ENCODE data around the gene MITF. TPM values are rescaled to one million over a fixed set of nuclear protein-coding genes. Genes with fewer than 3 reads are reported as not detected.

MITF gene
- polyA plus RNA-seq, 4 donors, result 0.22 to 2.2 (median 1.6) TPM

- H3K36me3 ChIP-seq (ENCODE audit: control insufficient read depth in 3 of 3, insufficient read depth in 2 of 3, low read depth in 1 of 3, low read length in 3 of 3), result no peaks in the 10 kb centered on the region
- H3K4me1 ChIP-seq (ENCODE audit: control insufficient read depth in 3 of 3, insufficient read depth in 2 of 3, low read depth in 1 of 3, low read length in 2 of 3), result no peaks in the 10 kb centered on the region
- H3K27me3 ChIP-seq (ENCODE audit: control insufficient read depth in 3 of 3, insufficient read depth in 3 of 3, low read length in 3 of 3), result no peaks in the 10 kb centered on the region
- DNase-seq, result no peak
- H3K4me3 ChIP-seq (ENCODE audit: low read depth in 1 of 3, low read length in 3 of 3), result no peak overlapping the region
- H3K27ac ChIP-seq (ENCODE audit: low read depth in 1 of 3, low read length in 2 of 3), result no peak overlapping the region
- no peaks in the 10 kb centered on the region for H3K9me3 ChIP-seq (ENCODE audit: control insufficient read depth in 2 of 2, insufficient read depth in 1 of 2, low read depth in 1 of 2, low read length in 1 of 2)
- no peak for FAIRE-seq
- 81 to 91% (median 84%) methylated on average over 6 of the region's 6 CpGs for WGBS, 3 donors
These were observed 227.9 kb downstream of the MITF start for GRCh38 chr3:69967156-69967555.

- WGBS, 3 donors, result 86 to 91% (median 89%) methylated on average over 5 of the region's 5 CpGs
- peaks cover 0 to 2% (median 0%) of the 10 kb centered on the region in 3 donors for H3K27me3 ChIP-seq (ENCODE audit: control insufficient read depth in 3 of 3, insufficient read depth in 3 of 3, low read length in 3 of 3)
- no peak overlapping the region for H3K4me3 ChIP-seq (ENCODE audit: low read depth in 1 of 3, low read length in 3 of 3)
- FAIRE-seq, result no peak
- no peaks in the 10 kb centered on the region for H3K36me3 ChIP-seq (ENCODE audit: control insufficient read depth in 3 of 3, insufficient read depth in 2 of 3, low read depth in 1 of 3, low read length in 3 of 3)
- H3K27ac ChIP-seq (ENCODE audit: low read depth in 1 of 3, low read length in 2 of 3), result no peak overlapping the region
- DNase-seq, result no peak
- H3K9me3 ChIP-seq (ENCODE audit: control insufficient read depth in 2 of 2, insufficient read depth in 1 of 2, low read depth in 1 of 2, low read length in 1 of 2), result no peaks in the 10 kb centered on the region
- no peaks in the 10 kb centered on the region for H3K4me1 ChIP-seq (ENCODE audit: control insufficient read depth in 3 of 3, insufficient read depth in 2 of 3, low read depth in 1 of 3, low read length in 2 of 3)
These were observed 231.6 kb downstream of the MITF start for GRCh38 chr3:69970827-69971226.

GRCh38 chr3:69972672-69973071, 233.4 kb downstream of the MITF start:
- Histone ChIP-seq H3K27me3 (ENCODE audit: control insufficient read depth in 3 of 3, insufficient read depth in 3 of 3, low read length in 3 of 3) (peaks cover 0 to 2% (median 0%) of the 10 kb centered on the region in 3 donors), H3K4me1 (ENCODE audit: control insufficient read depth in 3 of 3, insufficient read depth in 2 of 3, low read depth in 1 of 3, low read length in 2 of 3) (no peaks in the 10 kb centered on the region), H3K9me3 (ENCODE audit: control insufficient read depth in 2 of 2, insufficient read depth in 1 of 2, low read depth in 1 of 2, low read length in 1 of 2) (peaks cover 0 to 3% of the 10 kb centered on the region in 2 donors), H3K4me3 (ENCODE audit: low read depth in 1 of 3, low read length in 3 of 3) (no peak overlapping the region), H3K36me3 (ENCODE audit: control insufficient read depth in 3 of 3, insufficient read depth in 2 of 3, low read depth in 1 of 3, low read length in 3 of 3) (no peaks in the 10 kb centered on the region), H3K27ac (ENCODE audit: low read depth in 1 of 3, low read length in 2 of 3) (no peak overlapping the region)
- no peak for DNase-seq
- WGBS, 3 donors, result 84 to 93% (median 91%) methylated on average over 4 of the region's 4 CpGs
- no peak for FAIRE-seq

- DNase-seq, result no peak
- Histone ChIP-seq H3K4me3 (ENCODE audit: low read depth in 1 of 3, low read length in 3 of 3) (no peak overlapping the region), H3K9me3 (ENCODE audit: control insufficient read depth in 2 of 2, insufficient read depth in 1 of 2, low read depth in 1 of 2, low read length in 1 of 2) (peaks cover 0 to 24% of the 10 kb centered on the region in 2 donors), H3K27me3 (ENCODE audit: control insufficient read depth in 3 of 3, insufficient read depth in 3 of 3, low read length in 3 of 3) (peaks cover 0 to 2% (median 0%) of the 10 kb centered on the region in 3 donors), H3K27ac (ENCODE audit: low read depth in 1 of 3, low read length in 2 of 3) (no peak overlapping the region), H3K4me1 (ENCODE audit: control insufficient read depth in 3 of 3, insufficient read depth in 2 of 3, low read depth in 1 of 3, low read length in 2 of 3) (no peaks in the 10 kb centered on the region), H3K36me3 (ENCODE audit: control insufficient read depth in 3 of 3, insufficient read depth in 2 of 3, low read depth in 1 of 3, low read length in 3 of 3) (no peaks in the 10 kb centered on the region)
- FAIRE-seq, result no peak
- 32 to 70% (median 50%) methylated on average over 2 of the region's 2 CpGs for WGBS, 3 donors
These were observed 236.8 kb downstream of the MITF start for GRCh38 chr3:69976021-69976420.

- H3K27me3 ChIP-seq (ENCODE audit: control insufficient read depth in 3 of 3, insufficient read depth in 3 of 3, low read length in 3 of 3), result no peaks in the 10 kb centered on the region
- H3K27ac ChIP-seq (ENCODE audit: low read depth in 1 of 3, low read length in 2 of 3), result no peak overlapping the region
- FAIRE-seq, result no peak
- WGBS, 3 donors, result 80 to 91% (median 81%) methylated on average over 5 of the region's 5 CpGs
- no peaks in the 10 kb centered on the region for H3K36me3 ChIP-seq (ENCODE audit: control insufficient read depth in 3 of 3, insufficient read depth in 2 of 3, low read depth in 1 of 3, low read length in 3 of 3)
- H3K4me3 ChIP-seq (ENCODE audit: low read depth in 1 of 3, low read length in 3 of 3), result no peak overlapping the region
- no peak for DNase-seq
- no peaks in the 10 kb centered on the region for H3K4me1 ChIP-seq (ENCODE audit: control insufficient read depth in 3 of 3, insufficient read depth in 2 of 3, low read depth in 1 of 3, low read length in 2 of 3)
- H3K9me3 ChIP-seq (ENCODE audit: control insufficient read depth in 2 of 2, insufficient read depth in 1 of 2, low read depth in 1 of 2, low read length in 1 of 2), result peaks cover 0 to 13% of the 10 kb centered on the region in 2 donors
These were observed 244.4 kb downstream of the MITF start for GRCh38 chr3:69983546-69984265.

GRCh38 chr3:69985266-69985665, 246.0 kb downstream of the MITF start:
- Histone ChIP-seq H3K36me3 (ENCODE audit: control insufficient read depth in 3 of 3, insufficient read depth in 2 of 3, low read depth in 1 of 3, low read length in 3 of 3) (no peaks in the 10 kb centered on the region), H3K9me3 (ENCODE audit: control insufficient read depth in 2 of 2, insufficient read depth in 1 of 2, low read depth in 1 of 2, low read length in 1 of 2) (no peaks in the 10 kb centered on the region), H3K27me3 (ENCODE audit: control insufficient read depth in 3 of 3, insufficient read depth in 3 of 3, low read length in 3 of 3) (no peaks in the 10 kb centered on the region), H3K27ac (ENCODE audit: low read depth in 1 of 3, low read length in 2 of 3) (no peak overlapping the region), H3K4me1 (ENCODE audit: control insufficient read depth in 3 of 3, insufficient read depth in 2 of 3, low read depth in 1 of 3, low read length in 2 of 3) (no peaks in the 10 kb centered on the region), H3K4me3 (ENCODE audit: low read depth in 1 of 3, low read length in 3 of 3) (no peak overlapping the region)
- WGBS, 3 donors, result 47 to 84% (median 64%) methylated on average over 4 of the region's 4 CpGs
- no peak for DNase-seq
- no peak for FAIRE-seq

GRCh38 chr3:69986419-69986818, 247.2 kb downstream of the MITF start:
- H3K36me3 ChIP-seq (ENCODE audit: control insufficient read depth in 3 of 3, insufficient read depth in 2 of 3, low read depth in 1 of 3, low read length in 3 of 3), result no peaks in the 10 kb centered on the region
- no peak overlapping the region for H3K27ac ChIP-seq (ENCODE audit: low read depth in 1 of 3, low read length in 2 of 3)
- H3K4me1 ChIP-seq (ENCODE audit: control insufficient read depth in 3 of 3, insufficient read depth in 2 of 3, low read depth in 1 of 3, low read length in 2 of 3), result no peaks in the 10 kb centered on the region
- 75 to 78% (median 78%) methylated on average over 6 of the region's 6 CpGs for WGBS, 3 donors
- no peak for FAIRE-seq
- no peaks in the 10 kb centered on the region for H3K27me3 ChIP-seq (ENCODE audit: control insufficient read depth in 3 of 3, insufficient read depth in 3 of 3, low read length in 3 of 3)
- no peaks in the 10 kb centered on the region for H3K9me3 ChIP-seq (ENCODE audit: control insufficient read depth in 2 of 2, insufficient read depth in 1 of 2, low read depth in 1 of 2, low read length in 1 of 2)
- no peak overlapping the region for H3K4me3 ChIP-seq (ENCODE audit: low read depth in 1 of 3, low read length in 3 of 3)
- DNase-seq, result no peak

GRCh38 chr3:69987833-69988232, 248.6 kb downstream of the MITF start:
- Histone ChIP-seq H3K4me1 (ENCODE audit: control insufficient read depth in 3 of 3, insufficient read depth in 2 of 3, low read depth in 1 of 3, low read length in 2 of 3) (no peaks in the 10 kb centered on the region), H3K4me3 (ENCODE audit: low read depth in 1 of 3, low read length in 3 of 3) (no peak overlapping the region), H3K27me3 (ENCODE audit: control insufficient read depth in 3 of 3, insufficient read depth in 3 of 3, low read length in 3 of 3) (no peaks in the 10 kb centered on the region), H3K9me3 (ENCODE audit: control insufficient read depth in 2 of 2, insufficient read depth in 1 of 2, low read depth in 1 of 2, low read length in 1 of 2) (no peaks in the 10 kb centered on the region), H3K36me3 (ENCODE audit: control insufficient read depth in 3 of 3, insufficient read depth in 2 of 3, low read depth in 1 of 3, low read length in 3 of 3) (no peaks in the 10 kb centered on the region), H3K27ac (ENCODE audit: low read depth in 1 of 3, low read length in 2 of 3) (no peak overlapping the region)
- DNase-seq, result no peak
- WGBS, 3 donors, result 86 to 90% (median 86%) methylated on average over 6 of the region's 6 CpGs
- FAIRE-seq, result no peak

- H3K27ac ChIP-seq (ENCODE audit: low read depth in 1 of 3, low read length in 2 of 3), result no peak overlapping the region
- no peaks in the 10 kb centered on the region for H3K27me3 ChIP-seq (ENCODE audit: control insufficient read depth in 3 of 3, insufficient read depth in 3 of 3, low read length in 3 of 3)
- no peaks in the 10 kb centered on the region for H3K4me1 ChIP-seq (ENCODE audit: control insufficient read depth in 3 of 3, insufficient read depth in 2 of 3, low read depth in 1 of 3, low read length in 2 of 3)
- no peaks in the 10 kb centered on the region for H3K9me3 ChIP-seq (ENCODE audit: control insufficient read depth in 2 of 2, insufficient read depth in 1 of 2, low read depth in 1 of 2, low read length in 1 of 2)
- no peak overlapping the region for H3K4me3 ChIP-seq (ENCODE audit: low read depth in 1 of 3, low read length in 3 of 3)
- H3K36me3 ChIP-seq (ENCODE audit: control insufficient read depth in 3 of 3, insufficient read depth in 2 of 3, low read depth in 1 of 3, low read length in 3 of 3), result no peaks in the 10 kb centered on the region
- WGBS, 3 donors, result 71 to 91% (median 82%) methylated on average over 4 of the region's 4 CpGs
- FAIRE-seq, result no peak
- DNase-seq, result no peak
These were observed 254.5 kb downstream of the MITF start for GRCh38 chr3:69993757-69994156.
